ENCODE measurements around the gene METTL13.

METTL13 gene

DNA sequence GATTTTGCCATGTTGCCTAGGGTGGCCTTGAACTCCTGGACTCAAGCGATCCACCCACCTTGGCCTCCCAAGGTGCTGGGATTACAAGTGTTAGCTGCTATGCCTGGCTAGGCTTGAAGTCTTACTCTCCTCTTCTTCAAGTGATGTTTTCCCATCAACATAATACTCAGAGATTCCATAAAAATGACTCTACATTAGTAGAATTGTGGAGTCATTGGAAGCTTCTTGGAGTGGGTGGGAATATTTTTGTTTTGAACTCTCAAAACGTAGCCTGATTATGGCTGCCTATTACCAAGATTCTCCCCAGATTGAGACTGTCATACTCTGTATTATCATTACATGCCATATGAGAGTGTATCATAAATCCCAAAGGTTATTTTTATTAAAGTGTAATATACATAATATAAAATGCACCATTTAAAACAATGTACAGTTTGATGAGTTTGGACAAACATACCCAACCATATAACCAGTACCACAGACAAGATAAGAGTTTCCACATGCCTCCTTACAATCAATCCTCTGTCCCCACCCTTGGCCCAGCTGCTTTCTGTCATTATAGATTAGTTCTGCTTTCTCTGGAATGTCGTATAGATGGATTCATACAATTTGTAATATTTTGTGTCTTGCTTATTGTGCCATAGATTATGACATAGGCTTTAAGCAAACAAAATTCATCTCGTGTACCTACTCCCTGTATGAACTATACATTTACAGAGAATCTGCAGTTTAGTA is 51.8 kb downstream of the METTL13 start:
- no peak for DNase-seq (ENCODE audit: low spot score)
- TF ChIP-seq CTCF (IDR thresholded peaks at IDR 0.05; ENCODE audit: borderline replicate concordance, control extremely low read depth, extremely low read depth, insufficient read depth, missing control alignments): no peak
- in situ Hi-C loops (cut with MboI; ENCODE audit: low sequenced_read_pairs, unreplicated experiment): no loop called here

DNA sequence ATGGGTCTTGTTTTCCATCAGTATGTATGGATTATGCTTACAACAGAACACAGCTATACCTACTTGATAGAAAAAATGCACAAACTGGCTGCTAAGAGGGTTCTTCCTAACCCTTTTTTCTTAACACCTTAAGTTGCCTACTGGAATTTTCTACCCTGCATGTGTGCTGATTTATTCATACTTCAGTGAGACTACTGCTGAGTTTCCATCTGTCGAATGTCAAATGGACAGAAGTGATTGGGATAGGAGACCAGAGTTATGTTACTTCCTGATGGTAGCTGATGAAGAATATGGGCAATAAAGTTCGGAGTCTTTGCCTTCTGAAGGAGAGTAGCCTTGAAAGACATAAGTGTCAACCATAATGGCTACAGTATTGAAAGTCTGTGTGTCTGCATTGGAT is 53.4 kb downstream of the METTL13 start:
- TF ChIP-seq CTCF (IDR thresholded peaks at IDR 0.05; ENCODE audit: borderline replicate concordance, control extremely low read depth, extremely low read depth, insufficient read depth, missing control alignments): no peak
- in situ Hi-C loops (cut with MboI; ENCODE audit: low sequenced_read_pairs, unreplicated experiment): no loop called here

DNA sequence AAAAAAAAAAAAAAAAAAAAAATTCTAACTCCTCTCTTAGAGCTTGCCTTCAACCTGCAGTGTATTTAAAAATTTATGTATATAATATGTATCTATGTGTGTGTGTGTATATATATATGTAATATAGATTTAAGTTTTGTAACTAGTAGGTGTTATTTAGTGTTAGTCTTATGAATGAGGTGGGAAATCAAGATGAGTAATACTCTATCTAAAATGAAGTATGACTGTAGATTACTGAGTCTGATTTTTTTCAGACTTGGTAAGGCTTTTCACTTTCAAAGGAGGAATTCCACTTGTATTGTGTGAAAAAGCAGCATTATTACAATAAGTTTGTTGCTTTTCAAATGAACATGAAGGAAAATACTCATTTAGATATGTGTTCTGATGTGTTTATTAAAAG is 54.4 kb downstream of the METTL13 start:
- in situ Hi-C loops (cut with MboI; ENCODE audit: low sequenced_read_pairs, unreplicated experiment): no loop called here
- no peak for TF ChIP-seq CTCF (IDR thresholded peaks at IDR 0.05; ENCODE audit: borderline replicate concordance, control extremely low read depth, extremely low read depth, insufficient read depth, missing control alignments)
- DNase-seq (ENCODE audit: low spot score): no peak

More for the DNA sequence above, 53.4 kb downstream of the METTL13 start:
- no peak for DNase-seq (ENCODE audit: low spot score)

GRCh38 chr1:171841050-171841910 is 59.8 kb downstream of the METTL13 start, which contains the start of gene DNM3:
TSS of gene DNM3 (plus strand) at chr1:171841498. CDS start at chr1:171841657, 159 bp downstream.
- peak; percentile 95 for DNase-seq (ENCODE audit: low spot score)
- in situ Hi-C loops (cut with MboI; ENCODE audit: low sequenced_read_pairs, unreplicated experiment): no loop called here
- no peak for TF ChIP-seq CTCF (IDR thresholded peaks at IDR 0.05; ENCODE audit: borderline replicate concordance, control extremely low read depth, extremely low read depth, insufficient read depth, missing control alignments)

DNA sequence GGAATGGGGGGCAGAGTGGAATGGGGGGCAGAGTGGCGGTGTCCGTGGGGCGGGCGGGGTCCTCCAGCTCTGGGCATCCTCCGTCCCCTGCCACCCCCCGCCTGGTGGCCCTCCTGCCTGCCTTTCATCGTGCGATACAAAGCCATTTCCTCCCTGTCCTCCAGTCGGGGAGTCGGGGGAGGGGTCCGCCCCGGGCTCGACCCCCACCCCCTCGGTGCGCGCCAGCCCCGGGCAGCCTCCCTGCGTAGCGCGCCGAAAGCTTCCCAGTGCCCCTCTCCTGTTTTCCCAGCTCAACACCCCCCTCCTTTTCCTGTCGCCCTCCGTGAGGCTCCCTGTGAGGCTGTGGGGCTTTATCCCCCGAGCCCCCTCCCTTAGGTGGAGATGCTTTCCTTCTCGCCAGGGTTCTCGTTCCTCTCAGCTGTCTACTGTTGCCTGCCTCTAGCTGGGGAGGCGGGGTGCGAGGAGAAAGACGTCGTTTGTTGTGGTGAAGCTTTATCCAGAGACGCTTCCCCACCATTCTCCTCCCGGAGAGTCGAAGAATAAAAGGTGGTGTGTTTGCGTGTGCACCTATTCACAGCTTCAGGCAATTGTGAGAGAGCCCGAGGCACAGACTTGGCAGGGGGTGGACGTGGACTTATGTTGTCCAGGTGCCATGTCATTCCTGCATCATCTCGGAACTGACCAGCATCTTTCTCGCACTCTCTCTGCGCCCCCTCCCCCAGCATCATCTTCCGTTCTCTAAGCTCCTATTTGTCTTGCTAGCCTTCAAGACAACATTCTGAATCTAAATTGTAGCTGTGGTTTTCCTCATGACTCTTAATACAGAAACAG is 60.7 kb downstream of the METTL13 start:
- peak; percentile 26 for DNase-seq (ENCODE audit: low spot score)
- TF ChIP-seq CTCF (IDR thresholded peaks at IDR 0.05; ENCODE audit: borderline replicate concordance, control extremely low read depth, extremely low read depth, insufficient read depth, missing control alignments): no peak
- in situ Hi-C loops (cut with MboI; ENCODE audit: low sequenced_read_pairs, unreplicated experiment): no loop called here

- DNase-seq (ENCODE audit: low spot score): no peak
- in situ Hi-C loops (cut with MboI; ENCODE audit: low sequenced_read_pairs, unreplicated experiment): no loop called here
- TF ChIP-seq CTCF (IDR thresholded peaks at IDR 0.05; ENCODE audit: borderline replicate concordance, control extremely low read depth, extremely low read depth, insufficient read depth, missing control alignments): no peak
Observed at GRCh38 chr1:171844381-171844780, 62.9 kb downstream of the METTL13 start.
